Duodenal mucosa (tissue), 2 donors: ENCODE results near the gene EMP1.

Source experiments
- H3K27ac ChIP-seq: one replicate; pipeline ENCODE4 v1.7.0; 2013; ENCODE audit warnings: low read depth, low read length
- H3K27me3 ChIP-seq, 2 donors: one replicate each; pipeline ENCODE4 v1.7.0; 2013; ENCODE audit warnings: low read length in 2 of 2, control low read depth in 1 of 2; ENCODE audit not compliant: insufficient read depth in 2 of 2, control insufficient read depth in 1 of 2
- H3K36me3 ChIP-seq, 2 donors: one replicate each; pipeline ENCODE4 v1.7.0; 2013; ENCODE audit warnings: low read length in 2 of 2, control low read depth in 1 of 2; ENCODE audit not compliant: insufficient read depth in 2 of 2, control insufficient read depth in 1 of 2
- H3K4me1 ChIP-seq, 2 donors: one replicate each; pipeline ENCODE4 v1.7.0; 2013; ENCODE audit warnings: low read length in 2 of 2, control low read depth in 1 of 2; ENCODE audit not compliant: insufficient read depth in 2 of 2, control insufficient read depth in 1 of 2
- H3K4me3 ChIP-seq, 2 donors: one replicate each; pipeline ENCODE4 v1.7.0; 2013; ENCODE audit warnings: low read length in 2 of 2, low read depth in 1 of 2
- H3K9ac ChIP-seq, 2 donors: one replicate each; pipeline ENCODE4 v1.7.0; 2013; ENCODE audit warnings: low read length in 2 of 2, low read depth in 1 of 2
- H3K9me3 ChIP-seq, 2 donors: one replicate each; pipeline ENCODE4 v1.7.0; 2013; ENCODE audit warnings: low read length in 2 of 2, control low read depth in 1 of 2; ENCODE audit not compliant: control insufficient read depth in 1 of 2

Gene EMP1

DNA sequence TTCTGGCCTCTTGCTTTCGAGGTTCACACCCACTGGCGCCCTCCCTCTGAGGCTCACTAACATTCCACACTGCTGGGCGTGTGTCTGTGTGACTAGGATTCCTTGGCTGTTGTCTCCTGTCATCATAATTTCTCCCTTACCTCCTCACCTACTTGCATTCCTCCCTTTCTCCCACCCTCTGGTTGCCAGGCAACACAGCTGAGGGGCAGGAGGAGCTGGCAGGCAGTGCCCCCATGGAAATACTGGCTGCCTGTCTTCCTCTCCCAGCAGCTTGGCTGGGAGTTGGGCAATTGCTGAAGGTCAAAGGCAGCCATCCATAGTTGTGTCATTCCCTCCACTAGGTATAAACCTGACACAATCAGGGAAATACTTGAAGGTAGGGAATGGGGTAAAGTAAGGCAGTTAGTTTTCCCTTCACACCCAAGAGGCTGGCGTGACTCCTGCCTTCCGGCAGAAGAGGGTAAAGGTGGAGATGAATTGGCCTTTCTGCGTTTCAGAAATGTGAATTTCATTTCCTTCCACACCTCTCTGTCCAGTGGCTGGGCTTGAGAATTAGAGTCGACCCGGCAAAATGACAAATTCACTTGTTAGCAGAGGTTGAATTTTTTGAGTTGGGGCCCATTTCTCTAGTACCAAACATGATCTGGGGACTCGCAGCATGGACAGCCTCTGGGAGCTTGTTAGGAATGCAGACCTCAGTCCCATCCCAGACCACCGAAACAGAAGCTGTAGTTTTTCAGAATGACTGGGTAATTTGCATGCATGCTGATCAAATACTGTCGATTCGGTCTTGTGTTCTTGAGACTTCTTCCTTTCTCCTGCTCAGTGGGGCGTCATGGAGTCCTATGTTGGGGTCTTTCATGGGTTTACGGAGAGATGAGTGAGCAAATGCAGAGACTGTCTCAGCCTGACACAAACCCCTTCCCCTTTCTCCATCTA lies 24.3 kb upstream of the EMP1 start:
- Histone ChIP-seq H3K4me3 (no peak overlapping the region), H3K27ac (no peak overlapping the region), H3K9me3 (no peaks in the 10 kb centered on the region), H3K36me3 (no peaks in the 10 kb centered on the region), H3K4me1 (peaks cover 8 to 10% of the 10 kb centered on the region in 2 donors), H3K9ac (no peak overlapping the region), H3K27me3 (no peaks in the 10 kb centered on the region)

DNA sequence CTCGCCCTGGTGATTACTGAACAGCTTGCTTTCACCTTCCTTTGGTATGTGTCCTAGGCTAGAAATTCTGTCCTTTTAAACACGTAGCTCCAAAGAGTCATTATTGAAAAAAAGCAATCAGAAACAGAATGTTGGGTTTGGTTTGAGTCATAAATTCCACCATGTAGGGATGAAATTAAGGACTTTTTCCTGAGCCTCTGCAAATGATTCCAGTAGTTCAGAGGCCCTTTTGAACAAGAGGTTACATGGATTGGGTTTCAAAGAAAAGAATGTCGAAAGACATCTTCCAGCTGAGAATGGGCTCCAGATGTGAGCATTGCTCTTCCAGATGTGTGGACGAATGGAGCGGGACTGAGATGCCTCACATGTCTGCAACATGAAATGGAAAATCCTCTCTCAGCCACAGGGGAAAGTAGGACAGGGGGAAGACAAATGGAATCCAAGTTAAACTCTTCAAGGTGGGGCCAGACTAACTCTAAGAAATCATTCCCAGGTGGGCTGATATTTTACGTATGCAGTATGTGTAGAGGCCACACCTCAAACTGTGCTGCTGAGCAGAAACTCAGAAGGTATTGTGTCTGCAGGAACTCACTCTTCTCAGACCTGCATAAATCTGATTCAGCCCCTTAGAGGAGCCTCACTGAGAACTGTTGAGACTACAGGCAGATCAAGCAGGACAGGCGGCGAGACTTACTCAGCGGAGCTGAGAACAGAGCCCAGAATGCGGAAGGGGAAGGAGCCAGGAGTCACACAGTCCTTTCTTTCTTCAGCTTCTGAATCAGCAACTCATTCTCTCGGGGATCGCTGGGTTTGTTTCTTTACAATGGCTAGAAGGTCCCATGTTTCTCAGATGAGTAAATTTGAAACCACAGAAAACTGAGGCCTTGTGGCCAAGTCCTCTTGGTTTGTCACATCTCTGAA lies 23.3 kb upstream of the EMP1 start:
- no peak overlapping the region for H3K4me3 ChIP-seq
- no peak overlapping the region for H3K27ac ChIP-seq
- peaks cover 10 to 14% of the 10 kb centered on the region in 2 donors for H3K4me1 ChIP-seq
- no peaks in the 10 kb centered on the region for H3K27me3 ChIP-seq
- no peaks in the 10 kb centered on the region for H3K9me3 ChIP-seq
- no peaks in the 10 kb centered on the region for H3K36me3 ChIP-seq
- no peak overlapping the region for H3K9ac ChIP-seq

DNA sequence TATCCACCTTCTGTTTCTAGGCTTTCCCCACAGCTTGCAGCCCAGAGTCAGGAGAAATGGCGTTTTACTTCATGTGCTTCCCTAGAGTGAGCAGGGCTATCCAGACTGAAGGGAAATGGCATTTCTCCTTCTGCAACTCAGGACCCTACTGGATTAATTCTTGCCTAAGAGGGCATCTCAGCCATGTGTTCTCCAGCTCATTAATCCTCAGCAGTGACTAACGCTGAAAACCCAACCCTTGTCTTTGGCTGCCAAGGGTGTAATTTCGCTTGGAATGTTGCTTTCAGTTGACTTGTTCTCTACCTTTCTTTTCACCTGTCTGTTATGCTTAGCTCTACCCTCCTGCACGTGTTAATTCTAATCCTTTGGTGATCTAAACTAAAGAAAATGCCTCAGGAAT lies 21.0 kb upstream of the EMP1 start:
- no peaks in the 10 kb centered on the region for H3K9me3 ChIP-seq
- H3K36me3 ChIP-seq = no peaks in the 10 kb centered on the region
- no peak overlapping the region for H3K9ac ChIP-seq
- no peak overlapping the region for H3K4me3 ChIP-seq
- H3K27me3 ChIP-seq = no peaks in the 10 kb centered on the region
- H3K4me1 ChIP-seq = peaks cover 25 to 31% of the 10 kb centered on the region in 2 donors
- H3K27ac ChIP-seq = no peak overlapping the region

DNA sequence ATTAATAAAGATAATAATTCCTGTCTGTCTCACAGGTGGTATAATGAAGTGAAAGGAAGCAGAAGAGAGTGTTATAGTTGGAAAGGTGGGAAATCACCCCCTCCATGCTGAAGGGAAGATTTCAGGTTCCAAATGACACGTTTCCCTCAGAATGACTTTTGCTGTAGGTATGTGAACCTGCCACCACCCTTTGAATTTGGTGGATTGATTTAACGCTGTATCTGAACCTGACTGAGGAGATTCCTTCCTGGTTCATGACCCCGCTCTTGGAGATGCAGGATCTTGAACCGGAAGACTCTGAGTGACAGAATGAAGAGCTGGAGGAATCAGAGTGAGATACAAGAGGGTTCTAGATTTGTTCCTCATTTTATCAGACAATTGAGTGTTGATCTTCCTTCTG lies 20.3 kb upstream of the EMP1 start:
- H3K9ac ChIP-seq = no peak overlapping the region
- H3K36me3 ChIP-seq = no peaks in the 10 kb centered on the region
- H3K4me3 ChIP-seq = no peak overlapping the region
- H3K4me1 ChIP-seq = peaks cover 25 to 31% of the 10 kb centered on the region in 2 donors
- H3K9me3 ChIP-seq = no peaks in the 10 kb centered on the region
- no peaks in the 10 kb centered on the region for H3K27me3 ChIP-seq
- H3K27ac ChIP-seq = no peak overlapping the region

DNA sequence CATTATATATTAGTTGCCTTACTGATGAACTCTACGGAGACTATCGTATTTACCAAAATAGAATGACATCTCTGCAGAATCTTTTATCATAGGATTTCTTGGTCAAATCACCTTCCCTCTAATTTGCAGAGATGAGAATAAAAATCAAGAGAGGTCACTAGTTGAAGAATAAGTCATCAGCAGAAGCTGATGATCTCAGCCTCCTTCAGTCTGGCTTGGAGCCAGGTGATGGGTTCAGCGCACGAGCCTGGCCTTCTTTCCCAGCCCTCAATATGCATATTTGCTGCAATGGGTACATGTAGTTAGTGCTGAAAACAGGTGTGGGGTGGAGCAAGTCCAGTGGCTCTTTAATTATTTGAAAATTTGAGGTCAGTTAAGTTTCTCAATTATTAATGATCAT lies 19.2 kb upstream of the EMP1 start:
- Histone ChIP-seq H3K27ac (no peak overlapping the region), H3K9me3 (no peaks in the 10 kb centered on the region), H3K9ac (no peak overlapping the region), H3K4me3 (no peak overlapping the region), H3K4me1 (peaks cover 19 to 29% of the 10 kb centered on the region in 2 donors), H3K27me3 (no peaks in the 10 kb centered on the region), H3K36me3 (no peaks in the 10 kb centered on the region)

DNA sequence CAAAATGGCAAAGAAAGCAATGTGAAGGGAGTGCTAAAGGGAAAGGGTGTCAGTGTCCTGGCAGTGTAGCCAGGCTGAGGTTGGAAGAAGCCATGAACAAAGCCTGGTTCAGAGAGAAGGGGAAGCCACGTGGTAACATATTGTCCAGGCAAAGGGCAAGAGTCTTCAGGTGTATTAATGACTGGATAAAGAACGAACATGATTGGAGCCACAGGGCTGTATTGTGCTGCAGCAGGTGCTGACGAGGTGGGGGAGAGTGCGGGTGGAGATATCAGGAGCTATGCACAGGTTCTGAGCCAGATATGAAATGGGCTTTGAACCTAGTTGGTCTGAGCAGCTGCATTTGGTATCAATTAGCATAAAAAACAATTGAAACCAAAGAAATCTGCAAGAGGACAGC lies 18.6 kb upstream of the EMP1 start:
- H3K27ac ChIP-seq = no peak overlapping the region
- H3K9me3 ChIP-seq = no peaks in the 10 kb centered on the region
- H3K4me1 ChIP-seq = peaks cover 19 to 29% of the 10 kb centered on the region in 2 donors
- no peak overlapping the region for H3K9ac ChIP-seq
- no peaks in the 10 kb centered on the region for H3K27me3 ChIP-seq
- H3K4me3 ChIP-seq = no peak overlapping the region
- H3K36me3 ChIP-seq = no peaks in the 10 kb centered on the region

DNA sequence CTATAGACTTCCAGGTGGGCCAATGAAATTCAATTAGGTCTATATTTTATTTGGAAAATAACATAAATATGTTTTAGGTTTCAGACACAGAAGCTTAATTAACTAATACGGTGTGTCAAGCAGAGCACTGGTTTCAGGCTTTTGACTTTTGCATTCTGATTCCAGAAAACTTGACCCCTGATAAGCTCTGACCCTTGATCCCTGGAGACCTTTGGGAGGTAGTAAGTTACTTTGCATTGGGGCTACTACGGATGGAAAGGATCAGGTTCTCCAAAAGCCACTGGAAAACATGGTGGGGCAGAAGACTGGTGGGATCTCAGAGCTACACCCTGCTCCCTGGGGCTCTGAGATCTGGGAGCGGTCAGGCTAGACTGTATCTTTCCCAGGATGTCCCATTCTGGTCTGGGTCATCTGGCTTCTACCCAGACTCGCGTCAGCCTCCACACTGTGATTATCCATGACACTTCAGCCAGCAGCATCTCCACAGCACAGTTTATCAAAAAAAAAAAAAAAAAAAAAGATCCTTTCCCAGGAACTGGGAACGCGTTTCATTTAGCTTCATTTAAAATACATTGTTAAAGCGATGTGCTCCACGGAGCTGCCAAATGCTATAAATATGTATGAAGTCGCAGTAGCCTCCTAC lies 17.8 kb upstream of the EMP1 start:
- no peak overlapping the region for H3K27ac ChIP-seq
- H3K9me3 ChIP-seq = no peaks in the 10 kb centered on the region
- H3K9ac ChIP-seq = no peak overlapping the region
- H3K27me3 ChIP-seq = no peaks in the 10 kb centered on the region
- H3K4me3 ChIP-seq = peak overlapping the region in 1 of 2 donors; percentile 48
- H3K4me1 ChIP-seq = peaks cover 19 to 24% of the 10 kb centered on the region in 2 donors
- H3K36me3 ChIP-seq = no peaks in the 10 kb centered on the region

DNA sequence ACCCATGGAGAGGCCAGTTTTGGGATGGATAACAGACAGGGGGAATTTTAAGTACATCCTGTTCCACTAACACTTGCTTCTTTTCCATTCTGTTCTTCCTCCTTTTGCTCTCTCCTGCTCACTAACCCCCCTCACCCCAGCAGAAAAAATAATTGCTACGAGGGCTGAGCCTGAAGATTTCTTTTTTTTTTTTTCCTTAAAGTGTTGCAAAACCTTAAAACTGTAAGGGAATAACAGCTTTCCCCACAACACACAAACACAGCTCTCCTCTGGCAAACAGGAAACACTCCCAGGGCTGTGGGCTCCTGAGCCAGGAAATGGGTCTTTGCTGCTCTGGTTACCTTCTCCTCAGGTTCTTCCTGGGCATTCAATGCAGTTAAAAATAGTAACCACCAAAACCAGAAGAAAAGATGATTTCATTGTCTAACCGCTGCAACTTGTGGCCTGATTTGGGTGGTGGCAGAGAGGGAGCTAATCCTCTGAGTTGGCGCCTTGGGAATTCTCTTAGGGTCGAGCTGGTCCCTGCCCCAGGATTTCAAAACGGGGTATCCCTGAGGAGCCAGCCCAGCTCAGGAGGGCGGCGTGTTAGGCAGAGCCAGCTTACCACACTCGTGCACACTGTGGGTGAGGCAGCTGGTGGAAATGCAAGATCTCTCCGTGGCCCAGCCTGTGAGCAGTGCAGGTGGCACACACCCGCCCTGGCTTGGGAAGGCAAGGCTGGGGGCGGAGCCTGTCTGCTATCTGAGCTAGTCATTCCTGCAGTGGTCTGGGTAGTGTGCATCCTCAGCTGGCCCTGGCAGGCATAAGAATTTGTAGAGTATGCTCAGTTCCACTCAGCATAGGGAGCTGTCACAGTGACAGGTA lies 17.1 kb upstream of the EMP1 start:
- H3K27ac ChIP-seq = no peak overlapping the region
- no peaks in the 10 kb centered on the region for H3K36me3 ChIP-seq
- no peaks in the 10 kb centered on the region for H3K9me3 ChIP-seq
- H3K27me3 ChIP-seq = no peaks in the 10 kb centered on the region
- no peak overlapping the region for H3K9ac ChIP-seq
- peaks cover 19 to 24% of the 10 kb centered on the region in 2 donors for H3K4me1 ChIP-seq
- peak overlapping the region; percentile 44 to 48 for H3K4me3 ChIP-seq

DNA sequence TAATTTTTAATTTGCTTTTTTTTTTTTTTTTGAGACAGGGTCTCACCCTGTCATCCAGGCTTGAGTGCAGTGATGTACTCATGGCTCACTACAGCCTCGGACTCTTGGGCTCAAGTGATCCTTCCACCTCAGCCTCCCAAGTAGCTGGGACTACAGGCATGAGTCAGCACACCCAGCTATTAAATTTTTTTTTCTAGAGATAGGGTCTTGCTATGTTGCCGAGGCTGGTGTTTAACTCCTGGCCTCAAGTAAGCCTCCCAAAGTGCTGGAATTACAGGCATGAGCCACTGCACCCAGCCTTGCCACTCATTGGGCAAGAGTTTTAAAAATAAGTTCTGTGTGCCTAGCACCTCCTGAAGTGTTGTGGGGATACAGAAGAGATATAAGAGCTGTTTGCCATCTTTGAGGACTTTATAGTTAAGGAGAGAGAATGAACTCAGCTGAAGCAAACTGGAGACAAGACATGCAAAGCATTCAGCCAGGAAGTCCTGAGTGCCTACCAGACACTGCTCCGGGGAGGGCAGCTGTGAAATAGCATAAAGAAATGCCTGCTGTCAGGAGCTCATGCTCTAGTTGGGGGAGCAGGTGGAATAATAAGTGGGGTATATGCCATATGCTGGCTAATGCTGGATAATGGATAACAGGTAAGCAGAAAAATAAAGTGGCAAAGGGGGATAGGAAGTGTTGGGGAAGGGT lies 15.0 kb upstream of the EMP1 start:
- no peaks in the 10 kb centered on the region for H3K36me3 ChIP-seq
- no peak overlapping the region for H3K27ac ChIP-seq
- no peaks in the 10 kb centered on the region for H3K27me3 ChIP-seq
- no peak overlapping the region for H3K4me3 ChIP-seq
- H3K9me3 ChIP-seq = no peaks in the 10 kb centered on the region
- H3K4me1 ChIP-seq = peaks cover 14 to 28% of the 10 kb centered on the region in 2 donors
- H3K9ac ChIP-seq = no peak overlapping the region
